HepG2 (cell line): ENCODE results near the gene GPATCH3. TPM values are rescaled to one million over a fixed set of nuclear protein-coding genes. Genes with fewer than 3 reads are reported as not detected.

Experiments
- ASH2L ChIP-seq: fragments of 300-600, 200-600 bp; sonication (generic); IDR thresholded peaks from 2 replicates; pipeline ENCODE4 v1.7.0; 2017; ENCODE audit warnings: low read depth, mild to moderate bottlenecking, moderate library complexity, mixed read lengths, low read length; ENCODE audit not compliant: insufficient read length
- CHD4 ChIP-seq: fragments of 200-600 bp; sonication (generic); IDR thresholded peaks from 2 replicates; pipeline ENCODE4 v1.7.0; 2017; ENCODE audit warnings: mild to moderate bottlenecking, low read length, borderline replicate concordance
- CREM ChIP-seq, 2 experiments: sonication (generic) in 1 of 2; formaldehyde crosslinking in 1 of 2; IDR thresholded peaks; 2 replicates each; pipeline versions ENCODE4 v1.4.0 to v1.6.1; 2016 to 2020; ENCODE audit warnings: antibody characterized with exemption in 1 of 2, mild to moderate bottlenecking in 1 of 2, missing genetic modification reagents in 1 of 2
- EZH2 ChIP-seq: conservative IDR thresholded peaks from 2 replicates; pipeline ENCODE4 v1.6.1; 2012; ENCODE audit warnings: mild to moderate bottlenecking, low read depth, low read length, moderate library complexity
- FLYWCH1 ChIP-seq: sonication (generic); formaldehyde crosslinking; IDR thresholded peaks from 2 replicates; pipeline ENCODE4 v1.8.1; 2023; ENCODE audit warnings: mild to moderate bottlenecking, missing genetic modification reagents
- HNRNPL ChIP-seq: fragments of 200-400 bp; formaldehyde crosslinking; IDR thresholded peaks from 2 replicates; pipeline ENCODE4 v1.6.1; 2017; ENCODE audit warnings: mild to moderate bottlenecking, low read depth, low read length
- SOX5 ChIP-seq: IDR thresholded peaks from 2 replicates; pipeline ENCODE4 v1.6.1; 2016; ENCODE audit warnings: borderline replicate concordance
- SP5 ChIP-seq: IDR thresholded peaks from 2 replicates; pipeline ENCODE4 v1.6.1; 2016; ENCODE audit warnings: low read depth, borderline replicate concordance
- TAF1 ChIP-seq: sonication (generic); formaldehyde crosslinking; IDR thresholded peaks from 2 replicates; pipeline ENCODE4 v1.4.0; 2020; ENCODE audit warnings: missing genetic modification reagents
- ZFY ChIP-seq: sonication (generic); formaldehyde crosslinking; IDR thresholded peaks from 2 replicates; pipeline ENCODE4 v1.4.0; 2020; ENCODE audit warnings: missing genetic modification reagents
- ZFYVE20 ChIP-seq: sonication (generic); formaldehyde crosslinking; IDR thresholded peaks from 2 replicates; pipeline ENCODE4 v1.8.0; 2023; ENCODE audit warnings: low read depth, mild to moderate bottlenecking, moderate library complexity, missing genetic modification reagents, borderline replicate concordance
- ZKSCAN1 ChIP-seq: fragments of 150-350 bp; IDR thresholded peaks from 2 replicates; pipeline ENCODE4 v1.6.1; 2014; ENCODE audit warnings: low read length
- ZNF292 ChIP-seq: sonication (generic); formaldehyde crosslinking; IDR thresholded peaks from 2 replicates; pipeline ENCODE4 v1.8.1; 2022; ENCODE audit warnings: mild to moderate bottlenecking, low read depth, missing genetic modification reagents, borderline replicate concordance
- ZNF720 ChIP-seq: sonication (generic); formaldehyde crosslinking; IDR thresholded peaks from 2 replicates; pipeline ENCODE4 v1.4.0; 2020; ENCODE audit warnings: missing genetic modification reagents
- polyA plus RNA-seq, 8 experiments: library from polyadenylated mRNA; depleted of rRNA in 3 of 8; stranded (reverse) in 7 of 8; unstranded in 1 of 8; fragments of >200 nt; fragmentation: Illumina TruSeq in 4 of 8; extraction: Trizol in 4 of 8; gene quantifications; 2 replicates each; pipeline versions ENCODE4 v1.2.1 to v1.2.3, GENCODE V29; 2011 to 2016; ENCODE audit warnings: low read depth in 4 of 8, missing spikeins in 1 of 8, mixed read lengths in 1 of 8; ENCODE audit not compliant: insufficient read depth in 1 of 8
- total RNA-seq, 5 experiments: library from RNA; depleted of rRNA; stranded (reverse); fragments of >200 nt; fragmentation: Illumina TruSeq; extraction: Trizol; gene quantifications; 2 replicates each; pipeline ENCODE4 v1.2.3, GENCODE V29; 2016; ENCODE audit warnings: low read depth in 1 of 5
- TF ChIP-seq, protein P1 (sequence below): sonication (generic); formaldehyde crosslinking; IDR thresholded peaks from 2 replicates; pipeline ENCODE4 v1.9.0; 2021; ENCODE audit warnings: missing genetic modification reagents, borderline replicate concordance
- TF ChIP-seq, protein P2 (sequence below): sonication (generic); formaldehyde crosslinking; IDR thresholded peaks from 2 replicates; pipeline ENCODE4 v1.9.0; 2021; ENCODE audit warnings: missing genetic modification reagents, mild to moderate bottlenecking, borderline replicate concordance
- TF ChIP-seq, protein P3 (sequence below): sonication (generic); formaldehyde crosslinking; IDR thresholded peaks from 2 replicates; pipeline ENCODE4 v1.4.0; 2020; ENCODE audit warnings: mild to moderate bottlenecking, missing genetic modification reagents
- TF ChIP-seq, protein P4 (sequence below): sonication (generic); formaldehyde crosslinking; IDR thresholded peaks from 2 replicates; pipeline ENCODE4 v1.4.0; 2020; ENCODE audit warnings: missing genetic modification reagents, borderline replicate concordance

Gene GPATCH3
- total and polyA plus RNA-seq, 2 of the 13 experiments (the other 11 are each of a cell fraction or from before 2014, with no cell fraction given), result 8.3 to 11.0 TPM

DNA sequence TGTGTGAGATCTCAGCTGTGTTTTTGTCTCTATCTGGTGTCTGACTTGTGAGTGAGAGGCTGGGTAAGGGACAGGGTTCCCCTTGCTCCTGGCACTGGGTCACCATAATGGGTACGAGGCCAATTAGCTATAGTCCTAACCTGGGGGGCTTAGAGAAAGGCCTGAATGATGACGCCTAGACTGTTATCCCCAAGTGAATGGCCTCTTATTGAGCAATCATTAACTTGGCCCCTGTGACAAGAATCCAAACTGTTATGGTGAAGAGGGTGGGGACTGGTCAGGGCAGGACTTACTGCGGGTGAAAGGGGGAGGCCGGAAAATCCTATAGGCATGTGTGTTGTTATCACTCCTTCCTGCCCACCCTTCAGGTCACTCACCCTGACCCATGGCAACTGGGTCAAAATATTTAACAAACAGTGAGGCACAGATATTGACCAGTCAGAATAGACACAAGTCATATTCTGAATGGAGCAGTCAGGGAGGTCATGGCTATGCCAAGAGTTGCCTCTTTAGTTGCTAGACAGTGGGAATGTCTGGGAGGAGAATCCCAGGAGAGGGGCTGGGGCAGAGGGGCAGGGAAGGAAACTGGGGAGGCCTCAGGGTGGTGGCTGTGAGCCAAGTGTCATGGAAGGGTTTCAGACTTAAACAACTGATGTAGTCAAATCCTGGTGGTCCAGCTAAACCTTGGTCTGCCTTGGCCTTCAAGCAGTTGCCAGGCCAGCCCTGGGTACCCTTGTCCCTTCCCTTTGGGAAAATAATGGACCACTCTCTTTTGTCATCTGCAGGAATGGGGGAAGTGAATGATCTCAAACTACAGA, 10.3 kb upstream of the GPATCH3 start (continued):
- TF ChIP-seq CREM (IDR thresholded peaks at IDR 0.05), result peak; percentile 87
- TF ChIP-seq CREM (CRISPR knock-in tag; IDR thresholded peaks at IDR 0.05), result no peak
- TF ChIP-seq ZNF292 (CRISPR knock-in tag), result peak; percentile 19; the same call in 1 of the 2 replicates
- TF ChIP-seq, protein P1, sequence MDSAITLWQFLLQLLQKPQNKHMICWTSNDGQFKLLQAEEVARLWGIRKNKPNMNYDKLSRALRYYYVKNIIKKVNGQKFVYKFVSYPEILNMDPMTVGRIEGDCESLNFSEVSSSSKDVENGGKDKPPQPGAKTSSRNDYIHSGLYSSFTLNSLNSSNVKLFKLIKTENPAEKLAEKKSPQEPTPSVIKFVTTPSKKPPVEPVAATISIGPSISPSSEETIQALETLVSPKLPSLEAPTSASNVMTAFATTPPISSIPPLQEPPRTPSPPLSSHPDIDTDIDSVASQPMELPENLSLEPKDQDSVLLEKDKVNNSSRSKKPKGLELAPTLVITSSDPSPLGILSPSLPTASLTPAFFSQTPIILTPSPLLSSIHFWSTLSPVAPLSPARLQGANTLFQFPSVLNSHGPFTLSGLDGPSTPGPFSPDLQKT (CRISPR knock-in tag), result no peak
- no peak; the same call in 1 of the 2 replicates for TF ChIP-seq ZFY (CRISPR knock-in tag)
- TF ChIP-seq SOX5 (CRISPR knock-in tag), result peak; percentile 89
- TF ChIP-seq EZH2, result no peak
- TF ChIP-seq, protein P2, sequence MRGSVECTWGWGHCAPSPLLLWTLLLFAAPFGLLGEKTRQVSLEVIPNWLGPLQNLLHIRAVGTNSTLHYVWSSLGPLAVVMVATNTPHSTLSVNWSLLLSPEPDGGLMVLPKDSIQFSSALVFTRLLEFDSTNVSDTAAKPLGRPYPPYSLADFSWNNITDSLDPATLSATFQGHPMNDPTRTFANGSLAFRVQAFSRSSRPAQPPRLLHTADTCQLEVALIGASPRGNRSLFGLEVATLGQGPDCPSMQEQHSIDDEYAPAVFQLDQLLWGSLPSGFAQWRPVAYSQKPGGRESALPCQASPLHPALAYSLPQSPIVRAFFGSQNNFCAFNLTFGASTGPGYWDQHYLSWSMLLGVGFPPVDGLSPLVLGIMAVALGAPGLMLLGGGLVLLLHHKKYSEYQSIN (CRISPR knock-in tag), result no peak
- peak; percentile 92 for TF ChIP-seq SP5
- TF ChIP-seq ZNF720 (CRISPR knock-in tag), result no peak
- TF ChIP-seq CHD4, result peak; percentile 57; the same call in 1 of the 2 replicates
- no peak; the same call in 1 of the 2 replicates for TF ChIP-seq TAF1 (CRISPR knock-in tag)
- no peak for TF ChIP-seq HNRNPL
- no peak for TF ChIP-seq ZFYVE20 (CRISPR knock-in tag)
- TF ChIP-seq, protein P3, sequence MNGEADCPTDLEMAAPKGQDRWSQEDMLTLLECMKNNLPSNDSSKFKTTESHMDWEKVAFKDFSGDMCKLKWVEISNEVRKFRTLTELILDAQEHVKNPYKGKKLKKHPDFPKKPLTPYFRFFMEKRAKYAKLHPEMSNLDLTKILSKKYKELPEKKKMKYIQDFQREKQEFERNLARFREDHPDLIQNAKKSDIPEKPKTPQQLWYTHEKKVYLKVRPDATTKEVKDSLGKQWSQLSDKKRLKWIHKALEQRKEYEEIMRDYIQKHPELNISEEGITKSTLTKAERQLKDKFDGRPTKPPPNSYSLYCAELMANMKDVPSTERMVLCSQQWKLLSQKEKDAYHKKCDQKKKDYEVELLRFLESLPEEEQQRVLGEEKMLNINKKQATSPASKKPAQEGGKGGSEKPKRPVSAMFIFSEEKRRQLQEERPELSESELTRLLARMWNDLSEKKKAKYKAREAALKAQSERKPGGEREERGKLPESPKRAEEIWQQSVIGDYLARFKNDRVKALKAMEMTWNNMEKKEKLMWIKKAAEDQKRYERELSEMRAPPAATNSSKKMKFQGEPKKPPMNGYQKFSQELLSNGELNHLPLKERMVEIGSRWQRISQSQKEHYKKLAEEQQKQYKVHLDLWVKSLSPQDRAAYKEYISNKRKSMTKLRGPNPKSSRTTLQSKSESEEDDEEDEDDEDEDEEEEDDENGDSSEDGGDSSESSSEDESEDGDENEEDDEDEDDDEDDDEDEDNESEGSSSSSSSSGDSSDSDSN (CRISPR knock-in tag), result no peak; the same call in 1 of the 2 replicates
- TF ChIP-seq, protein P4, sequence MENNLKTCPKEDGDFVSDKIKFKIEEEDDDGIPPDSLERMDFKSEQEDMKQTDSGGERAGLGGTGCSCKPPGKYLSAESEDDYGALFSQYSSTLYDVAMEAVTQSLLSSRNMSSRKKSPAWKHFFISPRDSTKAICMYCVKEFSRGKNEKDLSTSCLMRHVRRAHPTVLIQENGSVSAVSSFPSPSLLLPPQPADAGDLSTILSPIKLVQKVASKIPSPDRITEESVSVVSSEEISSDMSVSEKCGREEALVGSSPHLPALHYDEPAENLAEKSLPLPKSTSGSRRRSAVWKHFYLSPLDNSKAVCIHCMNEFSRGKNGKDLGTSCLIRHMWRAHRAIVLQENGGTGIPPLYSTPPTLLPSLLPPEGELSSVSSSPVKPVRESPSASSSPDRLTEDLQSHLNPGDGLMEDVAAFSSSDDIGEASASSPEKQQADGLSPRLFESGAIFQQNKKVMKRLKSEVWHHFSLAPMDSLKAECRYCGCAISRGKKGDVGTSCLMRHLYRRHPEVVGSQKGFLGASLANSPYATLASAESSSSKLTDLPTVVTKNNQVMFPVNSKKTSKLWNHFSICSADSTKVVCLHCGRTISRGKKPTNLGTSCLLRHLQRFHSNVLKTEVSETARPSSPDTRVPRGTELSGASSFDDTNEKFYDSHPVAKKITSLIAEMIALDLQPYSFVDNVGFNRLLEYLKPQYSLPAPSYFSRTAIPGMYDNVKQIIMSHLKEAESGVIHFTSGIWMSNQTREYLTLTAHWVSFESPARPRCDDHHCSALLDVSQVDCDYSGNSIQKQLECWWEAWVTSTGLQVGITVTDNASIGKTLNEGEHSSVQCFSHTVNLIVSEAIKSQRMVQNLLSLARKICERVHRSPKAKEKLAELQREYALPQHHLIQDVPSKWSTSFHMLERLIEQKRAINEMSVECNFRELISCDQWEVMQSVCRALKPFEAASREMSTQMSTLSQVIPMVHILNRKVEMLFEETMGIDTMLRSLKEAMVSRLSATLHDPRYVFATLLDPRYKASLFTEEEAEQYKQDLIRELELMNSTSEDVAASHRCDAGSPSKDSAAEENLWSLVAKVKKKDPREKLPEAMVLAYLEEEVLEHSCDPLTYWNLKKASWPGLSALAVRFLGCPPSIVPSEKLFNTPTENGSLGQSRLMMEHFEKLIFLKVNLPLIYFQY (CRISPR knock-in tag), result peak; percentile 84; the same call in 1 of the 2 replicates
- no peak for TF ChIP-seq ZKSCAN1
- peak; percentile 32 for TF ChIP-seq ASH2L
- peak; percentile 70; the same call in 1 of the 2 replicates for TF ChIP-seq FLYWCH1 (CRISPR knock-in tag)
